Upper lobe of left lung (tissue), 6 donors: ENCODE data around the gene FNIP1. TPM values are rescaled to one million over a fixed set of nuclear protein-coding genes. Genes with fewer than 3 reads are reported as not detected.

Experiments used
- ATAC-seq, 2 donors: fragments of 200-7000 bp; cut with Tn5 transposase; one replicate each; pipeline ENCODE4 v1.9.1; 2022; ENCODE audit warnings: mild to moderate bottlenecking in 2 of 2, moderate library complexity in 2 of 2; ENCODE audit not compliant: low FRiP score in 2 of 2
- DNase-seq, 2 donors: peaks; one replicate each; pipeline ENCODE4 v3.0.0-alpha.2; 2019 to 2020
- H3K27ac ChIP-seq, 4 donors: fragments of 200-600 bp; sonication (generic); one replicate each; pipeline ENCODE4 v1.5.1; 2016 to 2019
- H3K27me3 ChIP-seq, 4 donors: fragments of 200-600 bp; sonication (generic); one replicate each; pipeline ENCODE4 v1.5.1; 2017 to 2019
- H3K36me3 ChIP-seq, 4 donors: fragments of 200-600 bp; sonication (generic); one replicate each; pipeline ENCODE4 v1.5.1; 2016 to 2019
- H3K4me1 ChIP-seq, 4 donors: fragments of 200-600 bp; sonication (generic); one replicate each; pipeline ENCODE4 v1.5.1; 2018 to 2019
- H3K4me3 ChIP-seq, 4 donors: fragments of 200-600 bp; sonication (generic); one replicate each; pipeline ENCODE4 v1.5.1; 2017 to 2019; ENCODE audit warnings: mild to moderate bottlenecking in 2 of 4, moderate library complexity in 1 of 4
- H3K9me3 ChIP-seq, 4 donors: fragments of 200-600 bp; sonication (generic); one replicate each; pipeline ENCODE4 v1.5.1; 2018 to 2019
- CTCF ChIP-seq, 6 experiments: fragments of 450-650 bp in 4 of 6; fragments of 200-600 bp in 2 of 6; sonication (generic) in 2 of 6; IDR thresholded peaks; one replicate each; pipeline ENCODE4 v1.5.1; 2016 to 2019; ENCODE audit warnings: antibody characterized with exemption in 6 of 6
- EP300 ChIP-seq, 4 donors: sonication (generic); formaldehyde crosslinking; IDR thresholded peaks; one replicate each; pipeline ENCODE4 v1.5.1; 2017; ENCODE audit warnings: antibody characterized with exemption in 4 of 4, control low read depth in 2 of 4
- POLR2A ChIP-seq, 4 donors: fragments of 450-650 bp; IDR thresholded peaks; one replicate each; pipeline ENCODE4 v1.5.1; 2016 to 2017; ENCODE audit warnings: antibody characterized with exemption in 4 of 4, mild to moderate bottlenecking in 2 of 4
- POLR2AphosphoS5 ChIP-seq, 2 donors: sonication (generic); formaldehyde crosslinking; IDR thresholded peaks; one replicate each; pipeline ENCODE4 v1.5.1; 2017; ENCODE audit warnings: antibody characterized with exemption in 2 of 2
- WGBS, 2 donors: methylation state at CpG; one replicate each; pipeline ENCODE4 v1.1.5; 2017 to 2018; 5-methylcytosine and 5-hydroxymethylcytosine counted together
- total RNA-seq, 6 donors: library from RNA; depleted of rRNA in 4 of 6; stranded (reverse); fragments of >200 nt in 4 of 6; gene quantifications; one replicate each; pipeline versions ENCODE4 v1.1.0 to v1.2.1, GENCODE V29; 2016 to 2021
- donor health status: DM: no; HTN: no; CAD: no; lungs with moderate emphysema.
- donor health status: DM: no; HTN: yes; CAD: no; lungs with severe emphysema.

Gene FNIP1
- total RNA-seq, 6 donors from 2014 or later, result 34.4 to 58.7 (median 42.3) TPM

DNA sequence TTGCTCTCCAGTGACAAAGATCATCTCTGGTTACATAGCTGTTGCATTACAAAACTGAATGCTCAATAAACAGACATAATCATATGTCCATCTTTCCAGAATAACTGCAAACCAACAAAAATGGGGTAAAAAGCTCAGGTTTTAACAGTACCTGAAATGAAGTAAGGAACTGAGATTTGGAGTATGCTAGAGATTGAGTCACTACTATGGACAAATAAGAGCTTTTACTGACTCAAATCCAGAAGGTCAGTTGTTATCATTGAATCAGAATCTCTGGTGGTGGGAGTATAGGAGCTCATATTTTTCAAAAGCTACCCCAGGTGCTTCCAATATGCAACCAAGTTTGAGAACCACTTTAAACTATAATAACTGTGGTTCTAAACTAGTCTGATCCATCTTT lies 157.7 kb downstream of the FNIP1 start:
- H3K27me3 ChIP-seq, result no peaks in the 10 kb centered on the region
- DNase-seq, result no peak
- peaks cover 7 to 15% (median 12%) of the 10 kb centered on the region in 4 donors for H3K4me1 ChIP-seq
- TF ChIP-seq POLR2AphosphoS5 (IDR thresholded peaks at IDR 0.05), result no peak
- TF ChIP-seq EP300 (IDR thresholded peaks at IDR 0.05), result no peak
- TF ChIP-seq CTCF (IDR thresholded peaks at IDR 0.05), result no peak
- no peak for TF ChIP-seq POLR2A (IDR thresholded peaks at IDR 0.05)
- H3K9me3 ChIP-seq, result no peaks in the 10 kb centered on the region
- ATAC-seq, result no peak
- peaks cover 0 to 14% (median 0%) of the 10 kb centered on the region in 4 donors for H3K36me3 ChIP-seq
- H3K27ac ChIP-seq, result no peak overlapping the region
- H3K4me3 ChIP-seq, result no peak overlapping the region

GRCh38 chr5:131637694-131638093 lies 159.1 kb downstream of the FNIP1 start:
- Histone ChIP-seq H3K4me3 (no peak overlapping the region), H3K27me3 (no peaks in the 10 kb centered on the region), H3K9me3 (no peaks in the 10 kb centered on the region), H3K36me3 (peaks cover 0 to under 1% (median 0%) of the 10 kb centered on the region in 4 donors), H3K4me1 (peaks cover 19 to 29% (median 25%) of the 10 kb centered on the region in 4 donors), H3K27ac (no peak overlapping the region)
- 78 to 80% methylated on average over 4 of the region's 4 CpGs for WGBS, 2 donors
- DNase-seq (no peak), ATAC-seq (no peak)
- TF ChIP-seq POLR2A (IDR thresholded peaks at IDR 0.05) (no peak), CTCF (IDR thresholded peaks at IDR 0.05) (no peak), EP300 (IDR thresholded peaks at IDR 0.05) (no peak), POLR2AphosphoS5 (IDR thresholded peaks at IDR 0.05) (no peak)

GRCh38 chr5:131635684-131636572 lies 160.9 kb downstream of the FNIP1 start:
- Histone ChIP-seq H3K4me3 (peak overlapping the region; percentile 11 to 75 (median 64)), H3K27ac (peak overlapping the region; percentile 96 to 100 (median 98)), H3K4me1 (peaks cover 28 to 45% (median 34%) of the 10 kb centered on the region in 4 donors), H3K9me3 (no peaks in the 10 kb centered on the region), H3K36me3 (no peaks in the 10 kb centered on the region), H3K27me3 (no peaks in the 10 kb centered on the region)
- DNase-seq, result peak; percentile 32 to 62
- WGBS, 2 donors, result 6 to 7% methylated on average over 19 to 24 of the region's 24 CpGs
- TF ChIP-seq POLR2AphosphoS5 (IDR thresholded peaks at IDR 0.05) (no peak), POLR2A (IDR thresholded peaks at IDR 0.05) (peak in 2 of 4 donors; percentile 85 to 86), EP300 (IDR thresholded peaks at IDR 0.05) (no peak)
- peak in 1 of 2 donors; percentile 18 for ATAC-seq

DNA sequence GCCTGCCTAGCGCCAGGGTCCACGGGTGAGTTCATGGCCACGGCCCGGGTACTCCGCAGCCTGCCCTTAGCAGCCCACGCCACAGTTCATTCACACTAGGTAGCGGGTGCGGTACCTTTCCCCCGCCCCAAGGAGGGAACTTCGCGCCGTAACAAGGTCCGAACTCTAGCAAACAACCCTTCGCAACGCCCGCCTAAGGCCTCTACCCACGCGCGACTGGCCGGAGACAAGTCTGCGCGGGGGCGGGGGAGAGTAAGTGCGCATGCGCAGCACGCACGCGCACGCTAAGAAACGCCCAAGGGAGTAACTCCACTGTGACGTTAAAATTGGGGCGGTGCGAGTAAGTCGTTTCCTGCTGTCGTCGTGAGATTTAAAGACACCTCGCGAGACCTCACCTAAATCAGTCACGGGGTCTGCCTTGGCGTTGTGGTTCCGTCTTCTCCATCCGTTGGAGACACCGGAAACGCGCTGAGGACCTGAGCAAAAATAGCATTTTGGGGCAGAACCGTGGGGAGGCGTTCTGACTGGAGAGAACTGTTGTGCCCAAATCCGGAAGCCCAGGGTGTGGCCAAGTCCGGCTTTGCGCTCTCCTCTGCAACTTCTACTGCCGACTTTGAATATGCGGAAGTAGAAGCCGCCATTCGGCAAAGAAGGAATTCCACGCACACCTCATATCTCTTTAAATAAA lies 161.7 kb downstream of the FNIP1 start, which contains the start of gene RAPGEF6:
RAPGEF6 (minus strand) TSS at position 234 of the 688 bp plus-strand sequence; CDS start at position 35, 199 bp downstream.
- peak within 1 kb of the TSS; percentile 96 to 100 (median 98) for H3K27ac ChIP-seq
- peak in 2 of 4 donors; percentile 41 to 75 for TF ChIP-seq EP300 (IDR thresholded peaks at IDR 0.05)
- peak in 3 of 6 experiments; percentile 50 to 77 (median 76) for TF ChIP-seq CTCF (IDR thresholded peaks at IDR 0.05)
- peak in 3 of 4 donors; percentile 80 to 93 (median 88) for TF ChIP-seq POLR2A (IDR thresholded peaks at IDR 0.05)
- peak; percentile 88 to 96 for TF ChIP-seq POLR2AphosphoS5 (IDR thresholded peaks at IDR 0.05)
- H3K4me3 ChIP-seq, result peak within 1 kb of the TSS; percentile 64 to 75 (median 68)
- WGBS, 2 donors, result 0% methylated on average over 19 to 41 of the region's 55 CpGs
- H3K36me3 ChIP-seq, result no peaks in the 10 kb centered on the region
- H3K9me3 ChIP-seq, result no peaks in the 10 kb centered on the region
- H3K4me1 ChIP-seq, result peaks cover 34 to 47% (median 40%) of the 10 kb centered on the region in 4 donors
- H3K27me3 ChIP-seq, result no peaks in the 10 kb centered on the region
- peak; percentile 96 to 98 for ATAC-seq
- DNase-seq, result peak; percentile 97 to 99

DNA sequence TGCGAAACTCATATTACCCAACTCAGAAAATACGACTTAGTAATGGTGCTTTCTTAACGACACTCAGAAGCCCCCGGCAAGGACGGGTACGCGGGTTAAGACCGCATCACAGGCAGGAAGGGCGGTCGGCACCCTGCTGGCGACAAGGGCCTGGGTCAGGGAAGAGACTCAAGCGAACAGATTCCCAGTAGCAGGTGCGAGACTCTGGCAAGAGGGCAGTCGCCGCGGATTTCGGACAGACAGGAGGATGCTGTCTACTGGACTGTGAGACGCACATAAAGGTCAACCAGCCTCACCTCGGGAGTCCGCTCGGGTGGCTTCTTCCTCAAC lies 162.2 kb downstream of the FNIP1 start:
- DNase-seq (peak in 1 of 2 donors; percentile 71), ATAC-seq (peak; percentile 49 to 63)
- H3K4me3 ChIP-seq, result peak overlapping the region; percentile 64 to 75 (median 68)
- no peaks in the 10 kb centered on the region for H3K9me3 ChIP-seq
- peak overlapping the region; percentile 96 to 100 (median 98) for H3K27ac ChIP-seq
- no peaks in the 10 kb centered on the region for H3K36me3 ChIP-seq
- 0 to 2% methylated on average over 16 to 21 of the region's 21 CpGs for WGBS, 2 donors
- H3K4me1 ChIP-seq, result peaks cover 36 to 51% (median 41%) of the 10 kb centered on the region in 4 donors
- no peak for TF ChIP-seq POLR2A (IDR thresholded peaks at IDR 0.05)
- peak in 2 of 6 experiments; percentile 8 to 40 for TF ChIP-seq CTCF (IDR thresholded peaks at IDR 0.05)
- TF ChIP-seq POLR2AphosphoS5 (IDR thresholded peaks at IDR 0.05), result no peak
- no peaks in the 10 kb centered on the region for H3K27me3 ChIP-seq
